CD4-positive, alpha-beta T cell treated with Interleukin-4 for 1 hour (primary cell): ENCODE data around the gene TMEM245.
"Not testable (repeated sequence)": the region's sequence is repeated elsewhere in the genome, so short reads cannot be mapped to it uniquely, and the experiment has no call there.

Experiments
- DNase-seq, 2 donors: peaks; one replicate each; pipeline ENCODE4 v3.0.0-alpha.2; 2020 to 2022

The TMEM245 gene

DNA sequence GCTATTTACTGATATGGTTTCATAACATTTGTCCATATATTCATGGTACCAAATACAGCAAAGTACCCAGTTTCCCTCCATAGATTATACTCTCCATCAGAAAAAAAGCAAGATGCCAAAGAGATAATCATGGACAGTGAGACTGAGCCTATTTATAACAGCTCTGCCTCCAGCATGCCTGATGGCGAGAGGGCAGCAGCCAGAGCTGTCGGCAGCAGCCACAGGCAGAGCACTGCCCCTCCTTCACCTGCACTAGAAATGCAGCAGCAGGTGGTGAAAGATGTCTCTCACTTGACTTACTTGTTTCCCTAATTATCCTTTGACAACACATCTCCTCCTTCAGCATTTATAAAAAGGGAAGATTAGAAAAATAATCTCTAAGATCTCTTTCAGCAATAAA is 138.9 kb downstream of the TMEM245 start:
- DNase-seq, result no peak

- no peak for DNase-seq
These were observed 141.5 kb downstream of the TMEM245 start for GRCh38 chr9:108978205-108978604.

- DNase-seq, result no peak
These were observed 145.9 kb downstream of the TMEM245 start for GRCh38 chr9:108973895-108974294.

GRCh38 chr9:108972626-108973209 is 147.0 kb downstream of the TMEM245 start:
- DNase-seq, result no peak

- DNase-seq, result no peak
These were observed 147.6 kb downstream of the TMEM245 start for GRCh38 chr9:108972186-108972585.

DNA sequence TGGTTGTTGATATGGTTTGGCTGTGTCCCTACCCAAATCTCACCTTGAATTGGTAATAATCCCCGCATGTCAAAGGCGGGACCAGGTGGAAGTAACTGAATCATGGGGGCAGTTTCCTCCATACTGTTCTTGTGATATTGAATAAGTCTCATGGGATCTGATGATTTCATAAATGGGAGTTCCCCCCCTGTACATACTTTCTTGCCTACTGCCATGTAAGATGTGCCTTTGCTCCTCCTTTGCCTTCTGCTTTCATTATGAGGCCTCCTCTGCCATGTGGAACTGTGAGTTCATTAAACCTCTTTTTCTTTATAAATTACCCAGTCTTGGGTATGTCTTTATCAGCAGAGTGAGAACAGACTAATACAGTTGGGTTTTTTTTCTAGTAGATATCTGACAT is 148.4 kb downstream of the TMEM245 start:
- DNase-seq, result not testable (repeated sequence)

- DNase-seq, result no peak
These were observed 151.8 kb downstream of the TMEM245 start for GRCh38 chr9:108967916-108968315.
